Keratinocyte (primary cell): Measurements from ENCODE around the gene RNF182. TPM values are rescaled to one million over a fixed set of nuclear protein-coding genes. Genes with fewer than 3 reads are reported as not detected.

Source experiments
- DNase-seq: peaks from one replicate; pipeline ENCODE4 v3.0.0-alpha.2; 2011; ENCODE audit warnings: low read depth, missing footprints, low spot score
- FAIRE-seq: peaks from 2 replicates; lab custom pipeline; 2011; peaks lifted over from hg19 to GRCh38; lab: Jason Lieb, UNC
- H2AFZ ChIP-seq: 2 replicates; pipeline ENCODE4 v1.6.0; 2012; ENCODE audit warnings: low read length, control low read depth, inconsistent platforms; ENCODE audit not compliant: control insufficient read depth
- H3K27ac ChIP-seq: 2 replicates; pipeline ENCODE4 v1.5.1; 2011; ENCODE audit warnings: low read length; ENCODE audit not compliant: control insufficient read depth, insufficient read depth
- H3K27me3 ChIP-seq: 3 replicates; pipeline ENCODE4 v1.6.0; 2011; ENCODE audit warnings: low read length; ENCODE audit not compliant: control insufficient read depth, insufficient read depth; ENCODE audit errors: extremely low read depth
- H3K36me3 ChIP-seq, 2 experiments: 2 replicates in 1 of 2; 3 replicates in 1 of 2; pipeline ENCODE4 v1.5.1; 2011; ENCODE audit warnings: low read length in 2 of 2, mild to moderate bottlenecking in 1 of 2; ENCODE audit not compliant: control insufficient read depth in 2 of 2, insufficient read depth in 2 of 2; ENCODE audit errors: extremely low read depth in 1 of 2
- H3K4me1 ChIP-seq: 3 replicates; pipeline ENCODE4 v1.5.1; 2011; ENCODE audit warnings: low read length; ENCODE audit not compliant: control insufficient read depth, insufficient read depth; ENCODE audit errors: extremely low read depth
- H3K4me2 ChIP-seq: 3 replicates; pipeline ENCODE4 v1.6.0; 2011; ENCODE audit warnings: low read depth, low read length; ENCODE audit not compliant: control insufficient read depth, insufficient read depth; ENCODE audit errors: extremely low read depth
- H3K4me3 ChIP-seq, 3 experiments: fragments of 200-600 bp in 1 of 3; sonication (generic) in 1 of 3; 2 replicates in 2 of 3; 3 replicates in 1 of 3; pipeline ENCODE4 v1.5.1; 2011 to 2016; ENCODE audit warnings: low read length in 3 of 3, mild to moderate bottlenecking in 3 of 3, control low read depth in 2 of 3, inconsistent platforms in 1 of 3, low read depth in 1 of 3, mixed read lengths in 1 of 3, mixed run types in 1 of 3, moderate library complexity in 1 of 3; ENCODE audit not compliant: control insufficient read depth in 2 of 3, insufficient read depth in 2 of 3; ENCODE audit errors: extremely low read depth in 1 of 3
- H3K79me2 ChIP-seq: 2 replicates; pipeline ENCODE4 v1.6.0; 2012; ENCODE audit warnings: low read length; ENCODE audit not compliant: control insufficient read depth, insufficient read depth
- H3K9ac ChIP-seq: 3 replicates; pipeline ENCODE4 v1.6.0; 2011; ENCODE audit warnings: low read length; ENCODE audit not compliant: control insufficient read depth, insufficient read depth; ENCODE audit errors: extremely low read depth
- H3K9me1 ChIP-seq: 3 replicates; pipeline ENCODE4 v1.6.0; 2011; ENCODE audit warnings: low read length; ENCODE audit not compliant: control insufficient read depth, insufficient read depth; ENCODE audit errors: extremely low read depth
- H3K9me3 ChIP-seq: 2 replicates; pipeline ENCODE4 v1.5.1; 2012; ENCODE audit warnings: low read depth, low read length; ENCODE audit not compliant: control insufficient read depth
- H4K20me1 ChIP-seq: 3 replicates; pipeline ENCODE4 v1.6.0; 2011; ENCODE audit warnings: low read length; ENCODE audit not compliant: control insufficient read depth, insufficient read depth; ENCODE audit errors: extremely low read depth
- CTCF ChIP-seq, 3 experiments: IDR thresholded peaks in 1 of 3; conservative IDR thresholded peaks in 1 of 3; optimal IDR thresholded peaks in 1 of 3; 2 replicates in 2 of 3; 3 replicates in 1 of 3; pipeline versions ENCODE3 to v1.5.1; 2011; ENCODE audit warnings: low read length in 3 of 3, mild to moderate bottlenecking in 3 of 3, moderate library complexity in 2 of 3, control low read depth in 1 of 3, inconsistent platforms in 1 of 3; ENCODE audit not compliant: insufficient read depth in 2 of 3; ENCODE audit errors: extremely low read depth in 1 of 3
- EZH2 ChIP-seq: IDR thresholded peaks from one replicate; pipeline ENCODE4 v1.6.1; 2012; ENCODE audit warnings: inconsistent platforms, mild to moderate bottlenecking, low read length, moderate library complexity
- dilution Hi-C: fragments of 300-500 bp; cut with MboI; formaldehyde crosslinking; loops from one replicate; pipeline ENCODE4 v1.7.0; 2020; ENCODE audit warnings: low sequenced_read_pairs; ENCODE audit not compliant: extremely low pct_ligation_motif_present
- polyA plus RNA-seq, 5 experiments: library from polyadenylated mRNA; depleted of rRNA in 3 of 5; stranded (reverse) in 3 of 5; stranded (forward) in 1 of 5; unstranded in 1 of 5; fragments of >200 nt; gene quantifications; 1 replicate in 1 of 5; 2 replicates in 3 of 5; 3 replicates in 1 of 5; pipeline versions ENCODE4 v1.2.1 to v1.2.3, GENCODE V29; 2011 to 2012; ENCODE audit warnings: missing spikeins in 2 of 5, low read depth in 1 of 5, low replicate concordance in 1 of 5

The RNF182 gene
- polyA plus RNA-seq, 1 donor (not counting 4 experiments of a cell fraction or from before 2014, with no cell fraction given), result 2.0 TPM

GRCh38 chr6:13926378-13926777 is 1.6 kb downstream of the RNF182 start:
- H3K9me1 ChIP-seq, result no peaks in the 10 kb centered on the region
- H3K27ac ChIP-seq, result no peak overlapping the region
- dilution Hi-C loops, result no loop called here
- no peaks in the 10 kb centered on the region for H3K79me2 ChIP-seq
- H2AFZ ChIP-seq, result no peak overlapping the region
- peaks cover 15% of the 10 kb centered on the region for H3K27me3 ChIP-seq
- DNase-seq, result no peak
- TF ChIP-seq CTCF (optimal IDR thresholded peaks at IDR 0.05 in 1 of 3, IDR thresholded peaks at IDR 0.05 in 1 of 3, conservative IDR thresholded peaks at IDR 0.05 in 1 of 3; ENCODE audit: extremely low read depth in 1 of 3, insufficient read depth in 2 of 3, low read length in 3 of 3) (no peak), EZH2 (no peak)
- no peak overlapping the region for H3K9ac ChIP-seq
- H3K36me3 ChIP-seq, result no peaks in the 10 kb centered on the region
- no peak overlapping the region for H3K4me3 ChIP-seq
- peaks cover 13% of the 10 kb centered on the region for H3K4me1 ChIP-seq
- no peak for FAIRE-seq
- no peak overlapping the region for H3K4me2 ChIP-seq
- H3K9me3 ChIP-seq, result no peaks in the 10 kb centered on the region
- no peaks in the 10 kb centered on the region for H4K20me1 ChIP-seq

- Histone ChIP-seq H2AFZ (no peak overlapping the region), H3K27me3 (peaks cover 15% of the 10 kb centered on the region), H3K9me1 (no peaks in the 10 kb centered on the region), H3K4me2 (no peak overlapping the region), H3K4me1 (peaks cover 13% of the 10 kb centered on the region), H3K79me2 (no peaks in the 10 kb centered on the region), H3K27ac (no peak overlapping the region), H3K36me3 (no peaks in the 10 kb centered on the region), H3K9ac (no peak overlapping the region), H3K4me3 (no peak overlapping the region), H3K9me3 (no peaks in the 10 kb centered on the region), H4K20me1 (no peaks in the 10 kb centered on the region)
- FAIRE-seq, result peak; percentile 65
- no peak for DNase-seq
- dilution Hi-C loops, result no loop called here
- TF ChIP-seq CTCF (optimal IDR thresholded peaks at IDR 0.05 in 1 of 3, IDR thresholded peaks at IDR 0.05 in 1 of 3, conservative IDR thresholded peaks at IDR 0.05 in 1 of 3; ENCODE audit: extremely low read depth in 1 of 3, insufficient read depth in 2 of 3, low read length in 3 of 3) (peak; percentile 39 to 43 (median 41)), EZH2 (no peak)
These were observed 2.5 kb downstream of the RNF182 start for GRCh38 chr6:13927203-13927602.
